HepG2 (cell line): Measurements from ENCODE around the gene ARHGEF16. TPM values are rescaled to one million over a fixed set of nuclear protein-coding genes. Genes with fewer than 3 reads are reported as not detected.

Experiments used
- AKAP8 ChIP-seq: sonication (generic); formaldehyde crosslinking; IDR thresholded peaks from 2 replicates; pipeline ENCODE4 v1.5.1; 2020; ENCODE audit warnings: mild to moderate bottlenecking, missing genetic modification reagents
- BCL3 ChIP-seq: sonication (generic); formaldehyde crosslinking; IDR thresholded peaks from 2 replicates; pipeline ENCODE4 v1.5.1; 2020; ENCODE audit warnings: mild to moderate bottlenecking, missing genetic modification reagents, moderate library complexity
- FOSL2 ChIP-seq: sonication (generic); formaldehyde crosslinking; IDR thresholded peaks from 2 replicates; pipeline ENCODE4 v1.4.0; 2020; ENCODE audit warnings: missing genetic modification reagents
- KDM2A ChIP-seq: sonication (generic); formaldehyde crosslinking; IDR thresholded peaks from 2 replicates; pipeline ENCODE4 v1.4.0; 2020; ENCODE audit warnings: low read depth, missing genetic modification reagents, borderline replicate concordance
- NCOR1 ChIP-seq: fragments of 200-600 bp; sonication (generic); IDR thresholded peaks from 2 replicates; pipeline ENCODE4 v1.7.0; 2017; ENCODE audit warnings: antibody characterized with exemption, low read length, borderline replicate concordance
- PAF1 ChIP-seq: IDR thresholded peaks from 2 replicates; pipeline ENCODE4 v1.6.1; 2016; ENCODE audit warnings: missing genetic modification reagents, missing compliant biosample characterization
- PHF21A ChIP-seq: sonication (generic); formaldehyde crosslinking; IDR thresholded peaks from 2 replicates; pipeline ENCODE4 v1.5.0; 2020; ENCODE audit warnings: mild to moderate bottlenecking, missing genetic modification reagents
- RBFOX2 ChIP-seq: fragments of 200-400 bp; formaldehyde crosslinking; IDR thresholded peaks from 2 replicates; pipeline ENCODE4 v1.6.1; 2017; ENCODE audit warnings: low read depth, mild to moderate bottlenecking, low read length
- RXRB ChIP-seq: IDR thresholded peaks from 2 replicates; pipeline ENCODE4 v1.6.1; 2016; ENCODE audit warnings: borderline replicate concordance, missing genetic modification reagents, missing compliant biosample characterization
- SMARCE1 ChIP-seq: fragments of 450-650 bp; IDR thresholded peaks from 2 replicates; pipeline ENCODE4 v1.6.1; 2017; ENCODE audit warnings: borderline replicate concordance
- SPEN ChIP-seq: sonication (generic); formaldehyde crosslinking; IDR thresholded peaks from 2 replicates; pipeline ENCODE4 v1.5.1; 2020; ENCODE audit warnings: low read depth, mild to moderate bottlenecking, missing genetic modification reagents
- TCF12 ChIP-seq, 2 experiments: fragments of 450-650 bp in 1 of 2; sonication (generic) in 1 of 2; formaldehyde crosslinking in 1 of 2; IDR thresholded peaks; 2 replicates each; pipeline versions ENCODE4 v1.6.1 to v1.8.0; 2017 to 2022; ENCODE audit warnings: antibody characterized with exemption in 1 of 2, mild to moderate bottlenecking in 1 of 2, missing genetic modification reagents in 1 of 2, moderate library complexity in 1 of 2
- TEAD3 ChIP-seq: optimal IDR thresholded peaks from 2 replicates; pipeline ENCODE3; 2016; ENCODE audit warnings: borderline replicate concordance
- ZFX ChIP-seq: sonication (generic); formaldehyde crosslinking; IDR thresholded peaks from 2 replicates; pipeline ENCODE4 v1.4.0; 2020; ENCODE audit warnings: mild to moderate bottlenecking, low read depth, missing genetic modification reagents, moderate library complexity
- ZNF549 ChIP-seq: sonication (generic); formaldehyde crosslinking; IDR thresholded peaks from 2 replicates; pipeline ENCODE4 v1.5.0; 2020; ENCODE audit warnings: missing genetic modification reagents
- ZNF678 ChIP-seq: sonication (generic); formaldehyde crosslinking; IDR thresholded peaks from 2 replicates; pipeline ENCODE4 v1.4.0; 2020; ENCODE audit warnings: mild to moderate bottlenecking, missing genetic modification reagents
- ZNF770 ChIP-seq: sonication (generic); formaldehyde crosslinking; IDR thresholded peaks from 2 replicates; pipeline ENCODE4 v1.5.0; 2020; ENCODE audit warnings: mild to moderate bottlenecking, missing genetic modification reagents
- ZNF781 ChIP-seq: sonication (generic); formaldehyde crosslinking; IDR thresholded peaks from 2 replicates; pipeline ENCODE4 v1.5.1; 2020; ENCODE audit warnings: borderline replicate concordance, mild to moderate bottlenecking, missing genetic modification reagents; ENCODE audit errors: not compliant biosample characterization
- polyA plus RNA-seq, 8 experiments: library from polyadenylated mRNA; depleted of rRNA in 3 of 8; stranded (reverse) in 7 of 8; unstranded in 1 of 8; fragments of >200 nt; fragmentation: Illumina TruSeq in 4 of 8; extraction: Trizol in 4 of 8; gene quantifications; 2 replicates each; pipeline versions ENCODE4 v1.2.1 to v1.2.3, GENCODE V29; 2011 to 2016; ENCODE audit warnings: low read depth in 4 of 8, missing spikeins in 1 of 8, mixed read lengths in 1 of 8; ENCODE audit not compliant: insufficient read depth in 1 of 8
- total RNA-seq, 5 experiments: library from RNA; depleted of rRNA; stranded (reverse); fragments of >200 nt; fragmentation: Illumina TruSeq; extraction: Trizol; gene quantifications; 2 replicates each; pipeline ENCODE4 v1.2.3, GENCODE V29; 2016; ENCODE audit warnings: low read depth in 1 of 5
- TF ChIP-seq, protein P1 (sequence below): sonication (generic); formaldehyde crosslinking; IDR thresholded peaks from 2 replicates; pipeline ENCODE4 v1.8.1; 2023; ENCODE audit warnings: missing genetic modification reagents, inconsistent platforms, borderline replicate concordance
- TF ChIP-seq, protein P2 (sequence below), 2 experiments: sonication (generic) in 1 of 2; formaldehyde crosslinking in 1 of 2; IDR thresholded peaks; 2 replicates each; pipeline versions ENCODE4 v1.5.1 to v1.6.1; 2011 to 2020; ENCODE audit warnings: borderline replicate concordance in 1 of 2, low read depth in 1 of 2, low read length in 1 of 2, mild to moderate bottlenecking in 1 of 2, missing genetic modification reagents in 1 of 2, moderate library complexity in 1 of 2
- TF ChIP-seq, protein P3 (sequence below): sonication (generic); formaldehyde crosslinking; IDR thresholded peaks from 2 replicates; pipeline ENCODE4 v1.5.0; 2020; ENCODE audit warnings: mild to moderate bottlenecking, missing genetic modification reagents, borderline replicate concordance

Gene ARHGEF16
- total and polyA plus RNA-seq, 2 of the 13 experiments (the other 11 are each of a cell fraction or from before 2014, with no cell fraction given), result 20.3 to 39.9 TPM

DNA sequence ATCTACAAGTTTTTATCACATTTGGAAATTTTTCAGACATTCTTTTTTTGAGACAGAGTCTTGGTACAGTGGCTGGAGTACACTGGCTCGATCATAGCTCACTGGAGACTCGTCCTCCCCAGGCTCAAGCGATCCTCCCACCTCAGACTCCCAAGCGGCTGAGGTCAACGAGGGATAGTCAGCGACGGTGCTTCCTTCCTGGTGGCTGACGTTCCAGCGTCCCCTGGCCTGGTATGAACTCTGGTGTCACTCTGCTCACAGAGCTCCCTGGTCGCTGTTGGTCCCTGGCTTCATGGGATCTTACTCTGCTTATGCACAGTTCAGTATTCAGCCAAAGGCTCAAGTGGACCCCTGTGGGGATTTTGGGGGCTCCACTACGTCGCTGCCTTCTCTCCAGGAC is 3.5 kb upstream of the ARHGEF16 start (continued):
- no peak for TF ChIP-seq SMARCE1
- 0 out of 2 replicates have a peak, but pooled peaks have one; percentile 46 for TF ChIP-seq SPEN (CRISPR knock-in tag)
- TF ChIP-seq RBFOX2, result 0 out of 2 replicates have a peak, but pooled peaks have one; percentile 23
- TF ChIP-seq ZNF770 (CRISPR knock-in tag), result peak; percentile 70
- TF ChIP-seq ZNF781 (CRISPR knock-in tag), result no peak
- no peak for TF ChIP-seq ZNF549 (CRISPR knock-in tag)
- TF ChIP-seq AKAP8 (CRISPR knock-in tag), result peak; percentile 96
- TF ChIP-seq BCL3 (CRISPR knock-in tag), result no peak
- TF ChIP-seq, protein P1, sequence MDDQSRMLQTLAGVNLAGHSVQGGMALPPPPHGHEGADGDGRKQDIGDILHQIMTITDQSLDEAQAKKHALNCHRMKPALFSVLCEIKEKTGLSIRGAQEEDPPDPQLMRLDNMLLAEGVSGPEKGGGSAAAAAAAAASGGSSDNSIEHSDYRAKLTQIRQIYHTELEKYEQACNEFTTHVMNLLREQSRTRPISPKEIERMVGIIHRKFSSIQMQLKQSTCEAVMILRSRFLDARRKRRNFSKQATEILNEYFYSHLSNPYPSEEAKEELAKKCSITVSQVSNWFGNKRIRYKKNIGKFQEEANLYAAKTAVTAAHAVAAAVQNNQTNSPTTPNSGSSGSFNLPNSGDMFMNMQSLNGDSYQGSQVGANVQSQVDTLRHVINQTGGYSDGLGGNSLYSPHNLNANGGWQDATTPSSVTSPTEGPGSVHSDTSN (CRISPR knock-in tag), result no peak
- no peak for TF ChIP-seq TCF12 (IDR thresholded peaks at IDR 0.05)
- no peak for TF ChIP-seq TCF12 (CRISPR knock-in tag; IDR thresholded peaks at IDR 0.05)
- TF ChIP-seq, protein P2, sequence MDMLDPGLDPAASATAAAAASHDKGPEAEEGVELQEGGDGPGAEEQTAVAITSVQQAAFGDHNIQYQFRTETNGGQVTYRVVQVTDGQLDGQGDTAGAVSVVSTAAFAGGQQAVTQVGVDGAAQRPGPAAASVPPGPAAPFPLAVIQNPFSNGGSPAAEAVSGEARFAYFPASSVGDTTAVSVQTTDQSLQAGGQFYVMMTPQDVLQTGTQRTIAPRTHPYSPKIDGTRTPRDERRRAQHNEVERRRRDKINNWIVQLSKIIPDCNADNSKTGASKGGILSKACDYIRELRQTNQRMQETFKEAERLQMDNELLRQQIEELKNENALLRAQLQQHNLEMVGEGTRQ (IDR thresholded peaks at IDR 0.05; ENCODE audit: low read depth, low read length), result no peak
- TF ChIP-seq, protein P2 (CRISPR knock-in tag; IDR thresholded peaks at IDR 0.05; ENCODE audit: borderline replicate concordance), result no peak
- peak; percentile 32; the same call in 1 of the 2 replicates for TF ChIP-seq ZFX (CRISPR knock-in tag)
- peak; percentile 21 for TF ChIP-seq TEAD3 (CRISPR knock-in tag)
- TF ChIP-seq PAF1 (CRISPR knock-in tag), result no peak
- TF ChIP-seq PHF21A (CRISPR knock-in tag), result no peak
- peak; percentile 69 for TF ChIP-seq KDM2A (CRISPR knock-in tag)
- TF ChIP-seq FOSL2 (CRISPR knock-in tag), result no peak
- TF ChIP-seq RXRB (CRISPR knock-in tag), result peak; percentile 72; the same call in 1 of the 2 replicates
- no peak for TF ChIP-seq ZNF678 (CRISPR knock-in tag)
- no peak for TF ChIP-seq NCOR1
- TF ChIP-seq, protein P3, sequence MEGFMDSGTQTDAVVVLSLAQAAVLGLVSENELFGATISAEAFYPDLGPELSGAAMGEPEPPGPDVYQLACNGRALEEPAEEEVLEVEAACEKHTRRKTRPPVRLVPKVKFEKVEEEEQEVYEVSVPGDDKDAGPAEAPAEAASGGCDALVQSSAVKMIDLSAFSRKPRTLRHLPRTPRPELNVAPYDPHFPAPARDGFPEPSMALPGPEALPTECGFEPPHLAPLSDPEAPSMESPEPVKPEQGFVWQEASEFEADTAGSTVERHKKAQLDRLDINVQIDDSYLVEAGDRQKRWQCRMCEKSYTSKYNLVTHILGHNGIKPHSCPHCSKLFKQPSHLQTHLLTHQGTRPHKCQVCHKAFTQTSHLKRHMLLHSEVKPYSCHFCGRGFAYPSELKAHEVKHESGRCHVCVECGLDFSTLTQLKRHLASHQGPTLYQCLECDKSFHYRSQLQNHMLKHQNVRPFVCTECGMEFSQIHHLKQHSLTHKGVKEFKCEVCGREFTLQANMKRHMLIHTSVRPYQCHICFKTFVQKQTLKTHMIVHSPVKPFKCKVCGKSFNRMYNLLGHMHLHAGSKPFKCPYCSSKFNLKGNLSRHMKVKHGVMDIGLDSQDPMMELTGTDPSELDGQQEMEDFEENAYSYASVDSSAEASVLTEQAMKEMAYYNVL (CRISPR knock-in tag), result no peak
